Stimulated activated CD4-positive, alpha-beta T cell treated with anti-CD3 and anti-CD28 coated beads, Interleukin-4, amount 100 ng/mL, for 48 hours (primary cell): ENCODE results near the gene IPMK.
"Not testable (repeated sequence)": the region's sequence is repeated elsewhere in the genome, so short reads cannot be mapped to it uniquely, and the experiment has no call there.

Source experiments
- DNase-seq, 2 donors: peaks; one replicate each; pipeline ENCODE4 v3.0.0-alpha.2; 2020; ENCODE audit warnings: low read depth in 2 of 2

Gene IPMK

GRCh38 chr10:58266826-58267712 is 625 bp downstream of the IPMK start:
- peak; percentile 2 to 12 for DNase-seq

GRCh38 chr10:58266003-58266825 is 1.5 kb downstream of the IPMK start:
- DNase-seq: no peak

GRCh38 chr10:58265249-58265648 is 2.4 kb downstream of the IPMK start:
- DNase-seq: no peak

- no peak for DNase-seq
These were observed 2.9 kb downstream of the IPMK start for GRCh38 chr10:58264780-58265179.

GRCh38 chr10:58262766-58263165 is 4.9 kb downstream of the IPMK start:
- no peak for DNase-seq

GRCh38 chr10:58260334-58260733 is 7.4 kb downstream of the IPMK start:
- DNase-seq: no peak

- DNase-seq: no peak
These were observed 8.6 kb downstream of the IPMK start for GRCh38 chr10:58258977-58259692.

GRCh38 chr10:58256013-58256780 is 11.5 kb downstream of the IPMK start:
- not testable (repeated sequence) for DNase-seq

- no peak for DNase-seq
These were observed 13.1 kb downstream of the IPMK start for GRCh38 chr10:58254644-58255043.

GRCh38 chr10:58253184-58253583 is 14.5 kb downstream of the IPMK start:
- DNase-seq: no peak

- not testable (repeated sequence) for DNase-seq
These were observed 23.0 kb downstream of the IPMK start for GRCh38 chr10:58244666-58245065.

- not testable (repeated sequence) for DNase-seq
These were observed 23.5 kb downstream of the IPMK start for GRCh38 chr10:58244242-58244641.

- not testable (repeated sequence) for DNase-seq
These were observed 23.9 kb downstream of the IPMK start for GRCh38 chr10:58243801-58244200.

GRCh38 chr10:58243269-58243668 is 24.4 kb downstream of the IPMK start:
- DNase-seq: no peak

GRCh38 chr10:58241346-58241745 is 26.3 kb downstream of the IPMK start:
- DNase-seq: no peak

- DNase-seq: no peak
These were observed 27.2 kb downstream of the IPMK start for GRCh38 chr10:58240531-58240930.

GRCh38 chr10:58239561-58240169 is 28.0 kb downstream of the IPMK start:
- DNase-seq: no peak

- no peak for DNase-seq
These were observed 30.5 kb downstream of the IPMK start for GRCh38 chr10:58237014-58237834.

- not testable (repeated sequence) for DNase-seq
These were observed 37.8 kb downstream of the IPMK start for GRCh38 chr10:58229856-58230255.

- no peak for DNase-seq
These were observed 42.0 kb downstream of the IPMK start for GRCh38 chr10:58225654-58226053.
